ENCODE measurements around the gene ZNF229.
"Not testable (repeated sequence)": the region's sequence is repeated elsewhere in the genome, so short reads cannot be mapped to it uniquely, and the experiment has no call there.

The ZNF229 gene

DNA sequence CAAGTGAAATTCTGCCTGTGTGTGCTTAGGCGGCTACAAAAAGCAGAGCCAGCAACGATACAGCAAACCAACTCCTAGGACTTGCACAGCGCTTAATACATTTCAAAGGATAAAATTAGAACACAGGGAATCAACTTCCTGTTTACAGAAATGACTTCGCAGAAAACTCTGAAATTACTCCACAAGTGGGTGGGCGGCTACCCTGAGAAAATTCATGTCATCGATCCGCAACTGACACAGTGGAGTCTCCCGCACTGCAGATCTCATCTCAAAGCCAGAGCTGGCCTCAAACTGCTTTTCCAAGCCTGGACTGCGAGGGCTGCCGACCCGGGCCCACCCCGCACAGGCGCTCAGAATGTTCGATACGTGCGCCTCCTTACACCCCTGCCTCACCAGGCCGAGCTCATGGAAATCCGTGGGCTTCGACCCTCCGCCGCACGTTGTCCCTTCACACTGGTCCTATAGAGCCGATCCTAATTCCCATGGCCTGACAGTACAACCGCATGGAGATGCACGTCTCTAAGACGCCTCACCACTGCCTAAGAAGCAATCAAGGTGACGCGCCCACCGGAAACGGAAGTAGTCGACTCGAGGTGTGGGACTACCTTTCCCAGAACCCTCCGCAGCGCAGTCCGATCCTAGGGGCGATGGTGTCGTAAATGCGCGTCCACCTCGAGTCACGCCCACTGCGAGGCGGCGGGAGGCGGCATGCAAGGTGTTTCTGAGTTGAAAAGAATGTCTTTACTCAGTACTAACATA is at the start of gene ZNF229:
ZNF229 (minus strand) TSS at position 557 of the 759 bp plus-strand sequence. CDS start 5,625 bp downstream, outside the sequence.
- DNase-seq = peak; percentile 67

DNA sequence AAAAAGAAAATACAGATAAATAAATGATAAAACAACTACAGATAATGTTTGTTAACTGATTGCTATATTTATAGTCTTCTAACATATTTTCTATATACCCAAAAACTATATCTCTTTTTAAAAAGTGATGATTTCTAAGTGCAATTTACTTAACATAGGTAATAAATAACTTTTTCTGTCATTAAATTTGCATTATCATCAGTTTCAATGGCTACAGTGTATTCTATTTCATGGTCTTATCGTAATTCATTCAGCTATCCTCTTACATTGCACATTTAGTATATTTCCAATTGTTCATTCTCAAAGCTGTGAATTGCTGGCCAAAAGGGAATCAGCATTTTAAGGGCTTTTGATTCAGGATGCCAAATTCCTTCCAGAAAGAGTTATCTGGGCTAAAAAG is 48.4 kb upstream of the ZNF229 start:
- no peak for DNase-seq

DNA sequence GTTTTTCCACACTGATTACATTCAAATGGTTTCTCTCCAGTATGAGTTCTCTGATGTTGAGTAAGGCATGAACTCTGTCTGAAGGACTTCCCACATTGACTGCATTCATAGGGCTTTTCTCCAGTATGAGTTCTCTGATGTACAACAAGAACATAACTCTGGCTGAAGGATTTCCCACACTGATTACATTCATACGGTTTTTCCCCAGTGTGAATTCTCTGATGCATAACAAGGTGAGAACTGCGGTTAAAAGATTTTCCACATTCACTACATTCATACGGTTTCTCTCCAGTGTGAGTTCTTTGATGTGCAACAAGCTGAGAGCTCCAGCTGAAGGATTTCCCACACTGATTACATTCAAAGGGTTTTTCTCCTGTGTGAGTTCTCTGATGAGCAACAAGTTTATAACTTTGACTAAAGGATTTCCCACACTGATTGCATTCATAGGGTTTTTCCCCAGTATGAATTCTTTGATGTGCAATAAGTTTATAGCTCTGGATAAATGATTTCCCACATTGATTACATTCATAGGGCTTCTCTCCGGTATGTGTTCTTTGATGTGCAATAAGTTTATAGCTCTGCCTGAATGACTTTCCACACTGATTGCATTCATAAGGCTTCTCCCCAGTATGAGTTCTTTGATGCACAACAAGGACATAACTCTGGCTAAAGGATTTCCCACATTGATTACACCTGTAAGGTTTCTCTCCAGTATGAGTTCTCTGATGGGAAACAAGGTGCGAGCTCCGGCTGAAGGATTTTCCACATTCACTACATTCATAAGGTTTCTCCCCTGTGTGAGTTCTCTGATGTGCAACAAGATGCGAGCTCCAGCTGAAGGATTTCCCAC is 28.5 kb upstream of the ZNF229 start:
- peak; percentile 1 for DNase-seq

- not testable (repeated sequence) for DNase-seq
Observed at GRCh38 chr19:44468730-44469129, 20.5 kb upstream of the ZNF229 start.

DNA sequence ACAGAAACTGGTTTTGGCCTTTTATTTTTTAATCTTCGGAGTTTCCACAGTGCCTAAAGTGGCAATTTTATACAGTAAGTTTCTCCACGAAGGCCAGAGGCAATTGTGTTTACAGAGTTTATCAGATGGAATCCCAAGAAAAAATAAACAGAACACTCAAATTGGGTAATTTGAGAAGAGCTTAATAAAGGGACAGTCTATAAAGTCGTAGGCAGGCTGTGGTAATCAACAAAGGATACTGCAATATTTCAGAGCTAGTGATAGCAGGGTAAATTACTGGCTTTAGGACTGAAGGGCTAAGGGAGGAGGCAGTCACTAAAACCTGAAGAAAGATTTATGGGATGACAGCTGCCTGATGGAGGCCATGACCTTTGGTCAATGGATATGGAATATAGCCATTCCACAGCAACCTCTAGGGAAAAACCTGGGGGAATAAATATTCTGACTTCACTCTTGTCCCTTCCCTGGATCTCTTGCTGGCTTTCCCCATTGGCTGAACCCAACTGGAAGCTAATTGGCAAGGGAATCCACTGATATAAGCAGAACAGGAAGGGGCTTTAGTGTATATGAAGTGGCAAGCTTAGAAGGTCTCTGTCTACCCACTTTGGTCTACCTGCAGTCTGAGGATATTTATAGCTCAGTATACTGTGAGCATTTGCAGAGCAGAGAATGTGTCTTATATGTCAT is 14.5 kb upstream of the ZNF229 start:
- DNase-seq = not testable (repeated sequence)

DNA sequence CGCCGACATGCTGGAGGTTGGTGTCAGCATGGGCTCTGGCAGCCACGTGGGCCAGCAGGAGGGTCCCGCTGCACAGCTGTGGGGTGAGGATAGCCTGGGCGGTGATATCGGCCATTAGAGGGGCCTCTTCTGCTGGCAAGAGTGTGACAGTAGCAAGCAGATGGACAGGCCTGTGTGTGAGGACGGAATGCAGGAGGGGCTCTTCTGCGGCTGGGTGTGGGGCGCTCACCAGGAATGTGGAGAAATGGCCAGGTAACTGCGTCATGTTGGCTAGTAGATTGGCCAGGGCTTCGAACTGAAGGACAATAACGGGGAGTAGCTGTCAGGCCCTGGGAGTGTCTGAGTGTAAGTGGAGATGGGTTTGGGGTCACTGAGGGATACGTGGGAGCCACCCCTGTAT is 7.7 kb upstream of the ZNF229 start:
- not testable (repeated sequence) for DNase-seq

- DNase-seq = no peak
Observed at GRCh38 chr19:44455100-44455499, 6.8 kb upstream of the ZNF229 start.

GRCh38 chr19:44452367-44452766 is 4.1 kb upstream of the ZNF229 start:
- no peak for DNase-seq

DNA sequence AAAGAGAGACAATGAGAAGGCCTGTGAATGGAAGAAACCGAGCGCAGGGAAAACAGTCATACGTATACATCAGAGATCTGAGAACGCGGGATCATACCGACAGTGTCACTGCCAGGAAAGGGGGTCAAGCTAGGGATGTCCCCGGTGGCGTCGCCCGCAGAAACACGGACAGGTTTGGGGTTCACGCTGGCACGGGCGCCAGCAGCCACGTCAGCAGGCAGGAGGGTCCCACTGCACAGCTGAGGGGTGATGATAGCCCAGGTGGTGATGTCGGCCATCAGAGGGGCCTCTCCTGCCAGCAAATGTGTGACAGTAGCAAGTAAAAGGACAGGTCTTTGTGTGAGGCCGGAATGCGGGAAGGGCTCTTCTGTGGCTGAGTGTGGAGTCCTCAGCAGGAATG is 3.4 kb upstream of the ZNF229 start:
- no peak for DNase-seq

DNA sequence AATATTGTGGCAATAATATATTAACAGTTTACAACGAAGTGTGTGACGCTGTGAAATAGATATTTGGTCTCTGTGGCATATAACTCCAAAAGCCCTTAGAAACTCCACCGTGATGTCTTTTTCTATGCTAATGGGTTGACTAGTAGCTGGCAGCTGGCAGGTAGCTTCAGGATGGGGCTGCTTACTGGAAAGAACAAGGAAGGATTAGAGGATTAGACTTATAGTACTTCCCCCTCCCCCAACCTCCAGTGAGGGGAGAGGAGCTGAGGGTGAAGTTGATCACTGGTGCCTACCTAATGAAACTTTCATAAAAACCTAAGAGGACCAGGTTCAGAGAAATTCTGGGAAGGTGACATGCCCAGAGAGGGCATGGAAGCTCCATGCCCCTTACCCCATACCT is 9.8 kb downstream of the ZNF229 start:
- DNase-seq = no peak

DNA sequence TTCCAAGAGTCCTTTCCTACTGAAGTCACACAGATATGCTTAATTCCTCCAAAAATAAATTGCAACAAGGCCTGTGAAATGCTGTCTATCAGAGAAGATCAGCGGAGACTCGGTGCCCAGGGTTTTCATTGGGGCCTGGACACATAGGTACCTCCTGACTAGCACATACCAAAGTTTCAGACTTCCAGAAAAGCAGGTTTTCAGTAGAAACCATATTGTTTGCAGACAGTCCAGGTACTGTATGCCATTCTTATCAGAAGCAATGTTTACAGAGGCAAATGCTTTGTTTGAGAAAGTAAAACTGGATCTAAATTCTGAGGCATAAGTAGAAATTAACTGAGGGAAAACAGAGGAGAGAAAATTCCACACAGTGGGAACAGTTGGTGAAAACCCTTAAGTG is 12.8 kb downstream of the ZNF229 start:
- no peak for DNase-seq

GRCh38 chr19:44430956-44431355 is 17.3 kb downstream of the ZNF229 start:
- DNase-seq = no peak

DNA sequence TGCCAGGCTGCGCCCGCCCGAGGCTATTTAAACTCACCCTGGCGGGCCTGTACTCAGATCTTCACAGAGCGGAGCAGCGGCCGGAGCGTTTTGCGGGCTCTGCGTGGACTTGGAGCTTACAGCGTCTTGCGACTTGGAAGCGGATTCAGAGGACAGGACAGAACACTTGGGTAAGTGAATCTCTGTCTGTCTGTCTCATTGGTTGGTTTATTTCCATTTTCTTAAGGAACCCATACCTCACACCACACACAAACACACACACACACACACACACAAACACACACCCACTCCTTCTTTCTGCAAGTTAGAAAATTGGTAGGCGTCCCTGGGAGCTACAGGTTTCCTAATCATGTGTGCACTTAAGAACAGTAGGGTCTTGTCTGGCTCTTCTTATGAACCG is 32.7 kb downstream of the ZNF229 start:
- not testable (repeated sequence) for DNase-seq

DNA sequence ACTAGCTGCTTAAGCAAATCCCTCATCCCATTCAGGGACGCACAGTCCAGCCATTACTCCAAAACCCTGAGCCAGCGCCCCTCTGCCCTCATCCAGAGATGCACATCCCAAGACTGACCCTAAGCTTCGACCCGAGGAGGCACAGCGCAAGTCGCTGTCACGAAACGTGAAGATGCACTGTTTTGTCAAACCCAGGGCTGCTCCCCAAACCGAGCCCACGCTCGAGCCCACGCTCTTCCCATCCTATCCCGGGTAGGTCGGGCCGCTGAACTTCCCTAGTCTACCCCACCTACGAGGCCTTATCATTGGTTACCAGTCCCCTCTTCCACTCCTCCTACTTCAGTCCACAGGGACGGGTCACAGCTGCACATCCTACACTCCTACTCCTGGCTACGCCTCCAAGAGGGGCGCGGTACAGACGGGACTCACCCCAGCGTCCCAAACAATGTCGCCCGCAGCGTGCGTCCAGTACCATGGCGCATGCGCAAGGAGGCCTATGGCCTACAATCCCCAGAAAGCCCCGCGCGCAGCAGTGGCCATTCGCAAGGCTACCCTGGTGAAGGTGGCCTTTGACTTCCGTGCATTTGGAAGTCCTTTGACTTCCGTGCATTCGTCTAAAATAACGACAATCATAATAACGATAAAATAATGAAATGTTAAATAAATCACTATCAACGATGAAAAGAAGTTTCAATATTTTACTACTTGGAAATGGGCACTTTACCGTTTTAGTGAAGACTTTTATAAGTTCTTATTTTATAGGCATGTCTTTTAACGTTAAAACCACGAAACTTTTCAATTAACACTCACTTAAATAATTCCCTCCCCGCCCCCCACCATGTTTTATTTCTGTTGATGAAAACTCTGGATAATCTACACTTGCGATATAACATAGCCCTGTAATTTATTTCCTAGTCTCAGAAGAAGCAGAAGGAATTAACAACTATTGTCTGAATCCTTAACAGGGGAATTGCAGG is 46.8 kb downstream of the ZNF229 start, which contains the start of gene ZNF285:
ZNF285 (minus strand) TSS at position 470 of the 977 bp plus-strand sequence. CDS start 4,395 bp downstream, outside the sequence.
- peak; percentile 73 for DNase-seq

- not testable (repeated sequence) for DNase-seq
Observed at GRCh38 chr19:44389268-44389667, 59.0 kb downstream of the ZNF229 start.
